HG03342 (cell line): ENCODE measurements around the gene PTBP3.
"Not testable (repeated sequence)": the region's sequence is repeated elsewhere in the genome, so short reads cannot be mapped to it uniquely, and the experiment has no call there.

Experiments used
- ATAC-seq: cut with Tn5 transposase; IDR thresholded peaks from one replicate; pipeline ENCODE4 v1.9.1; 2021; ENCODE audit warnings: mild to moderate bottlenecking, moderate library complexity; ENCODE audit not compliant: unreplicated experiment

PTBP3 gene

DNA sequence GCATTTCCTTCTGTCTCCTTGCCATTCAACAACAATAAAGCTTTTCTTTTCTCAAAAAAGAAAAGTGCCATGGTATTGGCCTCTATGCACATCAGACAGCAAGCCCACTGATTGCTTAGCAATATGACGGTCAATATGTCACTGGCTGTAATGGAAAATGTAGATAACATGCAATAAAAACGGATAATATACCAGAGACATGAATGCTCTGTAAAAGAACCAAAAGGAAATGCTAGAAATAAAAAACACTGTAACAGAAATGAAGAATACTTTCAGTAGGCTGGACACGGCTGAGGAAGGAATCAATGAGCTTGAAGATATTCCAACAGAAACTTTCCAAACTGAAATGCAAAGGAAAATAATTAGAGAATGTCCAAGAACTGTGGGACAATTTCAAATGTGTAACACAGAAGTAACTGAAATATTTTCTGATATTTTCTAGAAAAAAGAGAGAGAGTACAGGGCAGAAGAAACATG, 10.0 kb downstream of the PTBP3 start:
- no peak for ATAC-seq

DNA sequence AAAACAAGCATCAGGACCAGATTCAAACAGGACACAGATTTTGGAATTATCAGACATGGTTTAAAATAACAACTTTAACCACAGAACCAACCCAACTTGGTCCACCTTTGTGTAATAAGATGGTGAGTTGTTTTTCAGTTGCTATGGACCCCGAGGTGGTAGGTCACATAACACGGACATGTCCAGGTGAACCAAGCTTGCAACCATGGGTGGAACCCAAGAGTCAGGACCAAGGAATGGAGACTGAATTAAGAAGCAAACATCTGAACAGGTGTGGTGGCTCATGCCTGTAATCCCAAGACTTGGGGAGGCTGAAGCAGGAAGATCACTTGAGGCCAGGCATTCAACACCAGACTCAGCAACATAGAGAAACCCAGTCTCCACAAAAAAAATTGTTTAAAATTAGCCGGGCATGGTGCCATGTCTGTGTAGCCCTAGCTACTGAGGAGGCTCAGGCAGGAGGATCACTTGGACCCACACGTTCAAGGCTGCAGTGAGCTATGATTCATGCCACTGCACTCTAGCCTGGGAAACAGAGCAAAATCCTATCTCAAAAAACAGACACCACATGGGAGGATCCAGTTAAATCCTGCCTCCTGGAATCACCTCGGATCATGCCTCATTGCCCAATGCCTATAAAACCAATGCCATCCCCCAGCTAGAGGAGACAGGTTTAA, 10.6 kb downstream of the PTBP3 start:
- ATAC-seq: no peak

GRCh38 chr9:112316258-112316943, 17.0 kb downstream of the PTBP3 start:
- ATAC-seq: no peak

- ATAC-seq: no peak
Observed at GRCh38 chr9:112315331-112316257, 17.8 kb downstream of the PTBP3 start.

DNA sequence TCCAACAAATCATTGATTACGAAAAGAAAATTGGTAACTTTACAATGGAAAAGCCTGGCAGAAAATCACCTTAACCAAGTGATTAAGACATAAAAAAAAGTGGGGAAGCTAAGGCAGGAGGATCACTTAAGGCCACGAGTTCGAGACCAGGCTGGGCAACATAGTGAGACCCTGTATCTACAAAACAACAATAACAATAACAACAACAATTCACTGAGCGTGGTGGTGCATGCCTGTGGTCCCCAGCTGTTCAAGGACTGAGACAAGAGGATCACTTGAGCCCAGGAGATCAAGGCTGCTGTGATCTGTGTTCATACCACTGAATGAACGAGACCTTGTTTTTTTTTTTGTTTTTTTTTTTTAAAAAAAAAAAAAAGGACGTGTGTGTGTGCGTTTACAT, 21.3 kb downstream of the PTBP3 start:
- ATAC-seq: no peak

DNA sequence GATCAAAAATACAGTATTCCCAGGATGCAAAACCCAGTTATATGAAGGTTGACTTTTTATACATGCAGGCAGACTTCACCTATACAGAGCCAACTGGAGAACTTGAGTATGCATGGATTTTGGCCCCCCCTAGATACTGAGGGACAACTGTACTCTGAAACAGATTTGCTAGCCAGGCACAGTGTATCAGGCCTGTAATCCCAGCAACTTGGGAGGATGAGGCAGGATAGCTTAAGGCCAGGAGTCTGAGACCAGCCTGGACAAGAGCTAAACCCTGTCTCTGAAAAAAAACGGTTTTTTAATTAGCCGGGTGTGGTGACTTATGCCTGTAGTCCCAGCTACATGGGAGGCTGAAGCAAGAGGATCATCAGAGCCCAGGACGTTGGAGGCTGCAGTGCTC, 21.9 kb downstream of the PTBP3 start:
- ATAC-seq: no peak

DNA sequence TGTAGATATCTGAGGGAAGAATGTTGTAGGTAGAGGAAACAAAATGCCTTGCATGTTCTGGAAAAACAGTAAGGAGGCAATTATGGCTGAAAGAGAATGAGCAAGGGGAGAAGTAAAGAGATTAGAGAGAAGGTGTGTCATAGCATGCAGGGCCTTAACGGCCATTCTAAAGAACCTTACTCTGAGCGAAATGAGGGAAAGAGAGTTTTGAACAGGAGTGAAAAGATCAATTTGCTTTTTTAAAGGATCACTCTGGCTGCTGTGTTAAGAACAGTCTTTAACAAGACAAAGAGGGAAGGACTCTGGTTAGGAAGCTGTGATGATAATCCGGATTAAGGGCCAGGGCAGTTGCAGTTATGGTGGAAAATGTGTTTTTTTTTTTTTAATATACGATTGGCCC, 22.6 kb downstream of the PTBP3 start:
- no peak for ATAC-seq

GRCh38 chr9:112308588-112308987, 24.8 kb downstream of the PTBP3 start:
- no peak for ATAC-seq

- ATAC-seq: no peak
Observed at GRCh38 chr9:112301420-112301819, 32.0 kb downstream of the PTBP3 start.

GRCh38 chr9:112299514-112299913, 33.9 kb downstream of the PTBP3 start:
- ATAC-seq: no peak

- ATAC-seq: no peak
Observed at GRCh38 chr9:112296929-112297328, 36.5 kb downstream of the PTBP3 start.

GRCh38 chr9:112295174-112295573, 38.2 kb downstream of the PTBP3 start:
- no peak for ATAC-seq

DNA sequence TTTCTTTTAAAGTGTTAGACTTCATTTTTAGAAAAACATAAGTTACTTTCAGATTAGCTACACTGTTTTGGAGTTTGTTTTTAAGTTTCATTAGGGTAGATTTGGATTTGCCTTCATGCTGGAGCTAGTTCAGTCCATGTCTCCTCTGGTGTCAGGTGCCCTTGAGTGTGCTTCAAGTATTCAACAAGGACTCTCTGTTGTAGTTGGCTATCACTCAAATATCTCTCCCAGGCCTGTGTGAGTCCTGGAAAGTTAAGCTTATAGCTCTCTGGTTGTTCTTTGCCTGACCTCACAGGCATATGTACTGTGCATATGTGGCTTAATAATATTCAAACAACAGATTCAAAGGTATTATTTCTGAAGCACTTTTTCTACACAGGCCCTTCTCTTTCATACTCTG, 45.4 kb downstream of the PTBP3 start:
- no peak for ATAC-seq

DNA sequence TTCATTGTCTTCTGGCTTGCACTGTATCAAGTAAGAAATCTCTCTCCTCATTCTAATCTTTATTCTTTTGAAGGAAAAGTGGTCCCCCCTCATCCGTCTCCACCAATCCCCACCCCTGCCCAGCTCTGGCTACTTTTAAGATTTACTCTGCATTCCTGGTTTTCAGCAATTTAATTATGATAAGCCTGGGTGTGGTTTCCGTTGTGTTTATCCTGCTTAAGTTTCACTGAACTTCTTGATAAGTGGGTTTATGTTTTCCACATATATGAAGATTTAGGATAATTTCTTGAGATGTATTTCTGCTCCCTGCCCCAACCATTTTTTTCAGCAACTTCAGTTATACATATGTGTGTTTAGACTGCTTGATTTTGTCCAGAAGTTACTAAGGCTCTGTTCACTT, 46.5 kb downstream of the PTBP3 start:
- ATAC-seq: no peak

DNA sequence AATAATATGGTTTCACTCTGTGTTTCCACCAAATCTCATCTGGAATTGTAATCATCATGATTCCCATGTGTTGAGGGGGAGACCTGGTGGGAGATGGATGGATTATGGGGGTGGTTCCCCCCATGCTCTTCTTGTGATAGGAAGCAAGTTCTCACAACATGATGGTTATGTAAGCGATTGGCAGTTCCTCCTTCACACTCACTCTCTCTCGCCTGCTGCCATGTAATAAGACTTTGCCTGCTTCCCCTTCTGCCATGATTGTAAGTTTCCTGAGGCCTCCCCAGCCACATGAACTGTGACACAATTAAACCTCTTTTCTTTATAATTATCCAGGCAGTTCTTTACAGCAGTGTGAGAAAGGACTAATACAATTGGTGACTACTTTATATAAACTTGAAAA, 48.4 kb downstream of the PTBP3 start:
- no peak for ATAC-seq

DNA sequence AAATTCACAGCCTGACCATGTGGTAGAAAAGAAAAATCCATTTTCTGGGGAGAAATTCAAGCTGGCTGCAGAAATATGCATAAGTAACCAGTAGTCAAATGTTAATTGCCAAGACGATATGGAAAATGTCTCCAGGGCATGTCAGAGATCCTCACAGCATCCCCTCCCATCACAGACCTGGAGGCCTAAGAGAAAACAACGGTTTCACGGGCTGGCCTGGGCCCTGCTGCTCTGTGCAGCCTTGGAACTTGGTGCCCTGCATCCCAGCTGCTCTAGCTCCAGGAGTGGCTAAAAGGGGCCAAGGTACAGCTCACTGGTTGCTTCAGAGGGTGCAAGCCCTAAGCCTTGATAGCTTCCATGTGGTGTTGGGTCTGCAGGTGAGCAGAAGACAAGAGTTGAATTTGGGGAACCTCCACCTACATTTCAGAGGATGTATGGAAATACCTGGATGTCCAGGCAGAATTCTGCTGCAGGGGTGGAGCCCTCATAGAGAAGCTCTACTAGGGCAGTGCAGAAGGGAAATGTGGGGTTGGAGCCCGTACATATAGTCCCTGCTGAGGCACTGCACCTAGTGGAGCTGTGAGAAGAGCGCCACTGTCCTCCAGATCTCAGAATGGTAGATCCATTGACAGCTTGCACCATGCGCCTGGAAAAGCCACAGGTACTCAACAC, 49.7 kb downstream of the PTBP3 start:
- no peak for ATAC-seq

DNA sequence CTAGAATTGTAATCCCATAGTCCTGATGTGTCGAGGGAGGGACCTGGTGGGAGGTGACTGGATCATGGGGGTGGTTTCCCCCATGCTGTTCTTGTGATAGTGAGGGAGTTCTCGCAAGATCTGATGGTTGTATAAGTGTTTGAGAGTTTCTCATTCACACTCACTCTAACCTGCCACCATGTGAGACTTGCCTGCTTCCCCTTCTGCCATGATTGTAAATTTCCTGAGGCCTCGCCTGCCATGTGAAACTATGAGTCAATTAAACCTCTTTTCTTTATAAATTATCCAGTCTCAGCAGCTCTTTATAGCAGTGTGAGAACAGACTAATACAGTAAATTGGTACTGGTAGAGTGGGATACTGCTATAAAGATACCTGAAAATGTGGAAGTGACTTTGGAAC, 50.6 kb downstream of the PTBP3 start:
- not testable (repeated sequence) for ATAC-seq

- ATAC-seq: no peak
Observed at GRCh38 chr9:112280904-112281303, 52.5 kb downstream of the PTBP3 start.

GRCh38 chr9:112279501-112279900, 53.9 kb downstream of the PTBP3 start:
- ATAC-seq: no peak

DNA sequence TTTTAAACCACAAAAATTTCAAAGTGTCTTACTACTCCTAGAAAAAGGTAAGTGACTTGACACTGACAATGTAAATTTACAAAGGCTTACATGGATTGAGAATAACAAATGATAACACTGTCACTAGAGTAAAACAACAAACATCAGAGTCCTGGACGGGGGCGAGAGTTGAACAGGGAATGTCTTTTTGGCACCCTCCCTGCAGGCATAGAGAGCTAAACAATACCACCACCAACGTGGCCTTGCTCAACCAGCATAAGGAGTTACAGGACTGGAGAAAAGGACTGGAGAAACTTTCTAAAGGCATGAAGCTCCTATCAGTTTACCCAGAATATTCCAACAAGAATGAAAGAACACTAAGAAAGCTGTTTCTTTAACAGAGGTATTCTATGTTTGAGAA, 55.3 kb downstream of the PTBP3 start:
- no peak for ATAC-seq

GRCh38 chr9:112274600-112274999, 58.8 kb downstream of the PTBP3 start:
- no peak for ATAC-seq
